Gastrocnemius medialis (tissue), 4 donors: ENCODE results near the gene PTP4A1.

Source experiments
- POLR2A ChIP-seq, 2 donors: fragments of 450-650 bp; IDR thresholded peaks; one replicate each; pipeline ENCODE4 v1.6.1; 2017; ENCODE audit warnings: antibody characterized with exemption in 2 of 2, mild to moderate bottlenecking in 2 of 2, moderate library complexity in 2 of 2
- TF ChIP-seq, protein P1 (sequence below), 5 experiments: fragments of 450-650 bp in 3 of 5; fragments of 200-600 bp in 2 of 5; sonication (generic) in 2 of 5; IDR thresholded peaks in 4 of 5; conservative IDR thresholded peaks in 1 of 5; 1 replicate in 4 of 5; 2 replicates in 1 of 5; pipeline ENCODE4 v1.5.1; 2016 to 2019; ENCODE audit warnings: antibody characterized with exemption in 5 of 5, mild to moderate bottlenecking in 3 of 5, moderate library complexity in 3 of 5

DNA sequence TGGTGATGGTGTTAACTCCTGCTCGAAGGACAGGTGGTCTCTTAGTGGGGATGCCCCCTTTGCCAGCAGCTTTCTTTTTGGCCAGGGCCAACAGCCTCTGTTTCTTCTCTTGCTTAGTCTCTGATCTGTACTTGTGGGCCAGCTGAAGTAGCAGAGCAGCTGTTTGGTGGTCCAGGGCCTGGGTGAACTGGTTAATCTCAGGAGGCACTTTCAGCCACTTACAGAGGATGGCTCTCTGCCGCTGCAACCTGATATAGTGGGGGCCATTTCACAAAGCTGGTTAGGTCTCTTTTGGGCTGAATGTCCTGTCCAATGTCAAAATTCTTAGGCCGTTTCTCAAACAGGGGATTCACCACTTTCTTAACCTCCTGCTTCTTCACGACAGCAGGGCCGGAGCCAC lies 23.2 kb upstream of the PTP4A1 start:
- TF ChIP-seq, protein P1, sequence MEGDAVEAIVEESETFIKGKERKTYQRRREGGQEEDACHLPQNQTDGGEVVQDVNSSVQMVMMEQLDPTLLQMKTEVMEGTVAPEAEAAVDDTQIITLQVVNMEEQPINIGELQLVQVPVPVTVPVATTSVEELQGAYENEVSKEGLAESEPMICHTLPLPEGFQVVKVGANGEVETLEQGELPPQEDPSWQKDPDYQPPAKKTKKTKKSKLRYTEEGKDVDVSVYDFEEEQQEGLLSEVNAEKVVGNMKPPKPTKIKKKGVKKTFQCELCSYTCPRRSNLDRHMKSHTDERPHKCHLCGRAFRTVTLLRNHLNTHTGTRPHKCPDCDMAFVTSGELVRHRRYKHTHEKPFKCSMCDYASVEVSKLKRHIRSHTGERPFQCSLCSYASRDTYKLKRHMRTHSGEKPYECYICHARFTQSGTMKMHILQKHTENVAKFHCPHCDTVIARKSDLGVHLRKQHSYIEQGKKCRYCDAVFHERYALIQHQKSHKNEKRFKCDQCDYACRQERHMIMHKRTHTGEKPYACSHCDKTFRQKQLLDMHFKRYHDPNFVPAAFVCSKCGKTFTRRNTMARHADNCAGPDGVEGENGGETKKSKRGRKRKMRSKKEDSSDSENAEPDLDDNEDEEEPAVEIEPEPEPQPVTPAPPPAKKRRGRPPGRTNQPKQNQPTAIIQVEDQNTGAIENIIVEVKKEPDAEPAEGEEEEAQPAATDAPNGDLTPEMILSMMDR (IDR thresholded peaks at IDR 0.05 in 4 of 5, conservative IDR thresholded peaks at IDR 0.05 in 1 of 5): no peak
- TF ChIP-seq POLR2A (IDR thresholded peaks at IDR 0.05): no peak
